ENCODE measurements around the gene A3GALT2. TPM values are rescaled to one million over a fixed set of nuclear protein-coding genes. Genes with fewer than 3 reads are reported as not detected.

The A3GALT2 gene
- total RNA-seq, 1 experiment from 2014 or later = not detected

- Histone ChIP-seq H2BK20ac (ENCODE audit: low read depth, low read length, poor library complexity, severe bottlenecking) (no peak overlapping the region), H3K14ac (ENCODE audit: insufficient read depth, low read length) (no peak overlapping the region), H3K23ac (ENCODE audit: insufficient read length, low read depth, low read length) (no peak overlapping the region), H4K20me1 (ENCODE audit: control insufficient read depth, insufficient read depth, insufficient read length) (no peaks in the 10 kb centered on the region), H3K9ac (ENCODE audit: extremely low read depth, insufficient read length, low read length) (no peak overlapping the region), H3K56ac (ENCODE audit: insufficient read length, low read depth, low read length) (no peak overlapping the region), H2BK120ac (ENCODE audit: low read depth, low read length, poor library complexity, severe bottlenecking) (no peak overlapping the region), H2AK5ac (ENCODE audit: insufficient read length, low read length) (no peak overlapping the region), H3T11ph (ENCODE audit: low read length) (no peak overlapping the region), H3K79me1 (ENCODE audit: insufficient read depth, low read depth, low read length, poor library complexity, severe bottlenecking) (no peaks in the 10 kb centered on the region), H3K23me2 (ENCODE audit: insufficient read length, low read depth, low read length, poor library complexity, severe bottlenecking) (no peaks in the 10 kb centered on the region), H4K8ac (replicated peaks; ENCODE audit: insufficient read length, low read depth, low read length) (no peak overlapping the region), H4K91ac (ENCODE audit: insufficient read length, low read depth, low read length) (no peak overlapping the region), H2BK12ac (ENCODE audit: insufficient read length, low read depth, low read length) (no peak overlapping the region), H3K27me3 (ENCODE audit: insufficient read depth, low read length) (no peaks in the 10 kb centered on the region), H2BK15ac (ENCODE audit: low read depth, low read length) (no peak overlapping the region), H2BK5ac (ENCODE audit: insufficient read length, low read length) (no peak overlapping the region), H3K4me1 (ENCODE audit: insufficient read depth, low read length) (no peaks in the 10 kb centered on the region; the same call in 1 of the 2 replicates), H2AFZ (ENCODE audit: low read length) (no peak overlapping the region), H3K4ac (ENCODE audit: low read depth, low read length) (no peak overlapping the region), H3K9me3 (ENCODE audit: control insufficient read depth, low read depth, low read length) (no peaks in the 10 kb centered on the region), H3K27ac (ENCODE audit: insufficient read length, low read depth, low read length) (no peak overlapping the region), H3K4me2 (ENCODE audit: insufficient read depth, insufficient read length, low read length) (no peak overlapping the region), H4K5ac (ENCODE audit: insufficient read length, low read depth, low read length) (no peak overlapping the region), H3K79me2 (ENCODE audit: insufficient read depth, low read length) (no peaks in the 10 kb centered on the region; the same call in 1 of the 2 replicates), H3K18ac (ENCODE audit: insufficient read length, low read depth, low read length) (no peak overlapping the region)
- WGBS (ENCODE audit: extremely low coverage, insufficient read length, low lambda C conversion rate) = no CpG with 5 or more reads among the region's 2 CpGs
- DNase-seq = no peak
- Mint-ChIP-seq H3K4me1 (peaks cover 17 to 30% of the 10 kb centered on the region in 2 experiments), H3K27me3 (ENCODE audit: low read depth) (no peaks in the 10 kb centered on the region), H3K9me3 (no peaks in the 10 kb centered on the region), H3K27ac (peak overlapping the region in 2 of 3 experiments; percentile 41 to 50; a peak in 2 of 7 replicates), H3K36me3 (ENCODE audit: insufficient read depth in 1 of 3, low read depth in 3 of 3) (peaks cover 3 to 18% (median 3%) of the 10 kb centered on the region in 3 experiments), H3K4me3 (no peak overlapping the region)
- TF ChIP-seq CTCF (conservative IDR thresholded peaks at IDR 0.05) = no peak
These were observed 52.4 kb downstream of the A3GALT2 start for GRCh38 chr1:33268457-33268856.

Measured in H9 (cell line).